ENCODE results near the gene FAM184B.

GRCh38 chr4:17599826-17600225 lies 181.6 kb downstream of the FAM184B start:
- TF ChIP-seq, protein P1, sequence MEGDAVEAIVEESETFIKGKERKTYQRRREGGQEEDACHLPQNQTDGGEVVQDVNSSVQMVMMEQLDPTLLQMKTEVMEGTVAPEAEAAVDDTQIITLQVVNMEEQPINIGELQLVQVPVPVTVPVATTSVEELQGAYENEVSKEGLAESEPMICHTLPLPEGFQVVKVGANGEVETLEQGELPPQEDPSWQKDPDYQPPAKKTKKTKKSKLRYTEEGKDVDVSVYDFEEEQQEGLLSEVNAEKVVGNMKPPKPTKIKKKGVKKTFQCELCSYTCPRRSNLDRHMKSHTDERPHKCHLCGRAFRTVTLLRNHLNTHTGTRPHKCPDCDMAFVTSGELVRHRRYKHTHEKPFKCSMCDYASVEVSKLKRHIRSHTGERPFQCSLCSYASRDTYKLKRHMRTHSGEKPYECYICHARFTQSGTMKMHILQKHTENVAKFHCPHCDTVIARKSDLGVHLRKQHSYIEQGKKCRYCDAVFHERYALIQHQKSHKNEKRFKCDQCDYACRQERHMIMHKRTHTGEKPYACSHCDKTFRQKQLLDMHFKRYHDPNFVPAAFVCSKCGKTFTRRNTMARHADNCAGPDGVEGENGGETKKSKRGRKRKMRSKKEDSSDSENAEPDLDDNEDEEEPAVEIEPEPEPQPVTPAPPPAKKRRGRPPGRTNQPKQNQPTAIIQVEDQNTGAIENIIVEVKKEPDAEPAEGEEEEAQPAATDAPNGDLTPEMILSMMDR (IDR thresholded peaks at IDR 0.05 in 4 of 5, conservative IDR thresholded peaks at IDR 0.05 in 1 of 5) = no peak
- TF ChIP-seq POLR2A (IDR thresholded peaks at IDR 0.05) = no peak

Measured in gastrocnemius medialis (tissue), 4 donors.